ENCODE data around the gene SYCE3. TPM values are rescaled to one million over a fixed set of nuclear protein-coding genes. Genes with fewer than 3 reads are reported as not detected.
A peak's percentile ranks its signal among the peaks of the same experiment; 100 is the strongest.

Gene SYCE3
- total and polyA plus RNA-seq, 9 of the 15 experiments (the other 6 are each of a cell fraction or from before 2014, with no cell fraction given): 0.56 TPM; not detected in 8

DNA sequence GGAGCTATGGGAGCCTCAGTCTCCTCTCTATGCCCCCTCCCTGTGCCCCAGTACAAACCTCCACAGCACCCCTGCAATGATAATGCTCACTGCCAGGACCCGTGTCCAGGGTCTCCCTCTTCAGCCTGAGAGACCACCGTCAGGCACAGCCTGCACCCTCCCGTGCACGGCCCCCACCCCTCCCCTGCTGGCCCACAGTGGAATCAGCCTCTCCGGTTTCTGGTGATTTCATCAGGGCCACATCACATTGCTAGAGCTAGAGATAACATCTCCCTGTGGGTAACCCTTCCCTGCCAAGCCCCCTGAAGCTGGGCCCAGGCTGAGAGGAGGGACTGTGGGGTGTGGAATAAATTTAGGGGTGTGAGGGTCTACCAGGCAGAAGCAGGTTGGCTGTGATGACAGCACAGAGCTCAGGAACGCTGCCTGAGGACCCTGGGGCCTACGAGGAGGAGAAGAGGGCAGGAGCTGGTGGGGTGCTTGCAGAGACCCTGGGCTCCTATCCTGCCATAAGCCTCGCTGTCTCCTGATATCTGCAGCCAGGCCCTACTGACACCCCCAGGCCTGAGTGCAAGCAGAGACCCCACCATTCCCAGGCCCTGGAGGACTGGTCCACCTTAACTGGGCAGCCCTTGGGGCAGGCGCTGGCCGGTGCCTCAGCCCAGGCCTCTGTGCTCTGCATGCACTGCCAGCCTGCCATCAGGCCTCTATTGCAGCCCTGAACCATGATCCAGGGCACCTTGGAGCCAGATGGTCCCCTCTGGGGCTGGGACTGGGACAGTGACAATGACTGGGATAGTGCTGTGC lies 17.0 kb downstream of the SYCE3 start, which contains the start of gene KLHDC7B (continued):
- TF ChIP-seq THRA (IDR thresholded peaks at IDR 0.05): no peak
- no peak for TF ChIP-seq ZNF384 (IDR thresholded peaks at IDR 0.05; ENCODE audit: low read depth, low read length)
- no peak for TF ChIP-seq PHF21A (IDR thresholded peaks at IDR 0.05; ENCODE audit: borderline replicate concordance, low read depth)
- TF ChIP-seq ZNF449 (CRISPR knock-in tag; IDR thresholded peaks at IDR 0.05): no peak
- no peak for TF ChIP-seq CTCFL (IDR thresholded peaks at IDR 0.05; ENCODE audit: borderline replicate concordance, insufficient read depth, low read depth, low read length, poor library complexity, severe bottlenecking)
- 0 out of 2 replicates have a peak, but pooled peaks have one; percentile 65 for TF ChIP-seq ZNF175 (CRISPR knock-in tag; IDR thresholded peaks at IDR 0.05; ENCODE audit: low read depth)
- no peak for TF ChIP-seq GABPB1 (CRISPR knock-in tag; IDR thresholded peaks at IDR 0.05)
- TF ChIP-seq IFI16 (CRISPR knock-in tag; IDR thresholded peaks at IDR 0.05): no peak
- TF ChIP-seq, protein P1, sequence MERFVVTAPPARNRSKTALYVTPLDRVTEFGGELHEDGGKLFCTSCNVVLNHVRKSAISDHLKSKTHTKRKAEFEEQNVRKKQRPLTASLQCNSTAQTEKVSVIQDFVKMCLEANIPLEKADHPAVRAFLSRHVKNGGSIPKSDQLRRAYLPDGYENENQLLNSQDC (CRISPR knock-in tag; IDR thresholded peaks at IDR 0.05): no peak
- TF ChIP-seq HDAC1 (IDR thresholded peaks at IDR 0.05): no peak
- TF ChIP-seq EHMT2 (IDR thresholded peaks at IDR 0.05): no peak
- no peak for TF ChIP-seq RFX5 (IDR thresholded peaks at IDR 0.05; ENCODE audit: low read depth, low read length)
- no peak for TF ChIP-seq EZH2 (IDR thresholded peaks at IDR 0.05; ENCODE audit: borderline replicate concordance, low read depth, low read length)
- TF ChIP-seq TBP (optimal IDR thresholded peaks at IDR 0.05; ENCODE audit: low read depth, low read length): no peak
- no peak for TF ChIP-seq RBM34 (IDR thresholded peaks at IDR 0.05; ENCODE audit: borderline replicate concordance, insufficient read depth, low read length)
- TF ChIP-seq, protein P2, sequence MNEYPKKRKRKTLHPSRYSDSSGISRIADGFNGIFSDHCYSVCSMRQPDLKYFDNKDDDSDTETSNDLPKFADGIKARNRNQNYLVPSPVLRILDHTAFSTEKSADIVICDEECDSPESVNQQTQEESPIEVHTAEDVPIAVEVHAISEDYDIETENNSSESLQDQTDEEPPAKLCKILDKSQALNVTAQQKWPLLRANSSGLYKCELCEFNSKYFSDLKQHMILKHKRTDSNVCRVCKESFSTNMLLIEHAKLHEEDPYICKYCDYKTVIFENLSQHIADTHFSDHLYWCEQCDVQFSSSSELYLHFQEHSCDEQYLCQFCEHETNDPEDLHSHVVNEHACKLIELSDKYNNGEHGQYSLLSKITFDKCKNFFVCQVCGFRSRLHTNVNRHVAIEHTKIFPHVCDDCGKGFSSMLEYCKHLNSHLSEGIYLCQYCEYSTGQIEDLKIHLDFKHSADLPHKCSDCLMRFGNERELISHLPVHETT (CRISPR knock-in tag; conservative IDR thresholded peaks at IDR 0.05 in 1 of 2, IDR thresholded peaks at IDR 0.05 in 1 of 2): 0 out of 4 replicates have a peak, but pooled peaks of 1 of the 2 experiments have one; percentile 7
- no peak for TF ChIP-seq ZFX (CRISPR knock-in tag; IDR thresholded peaks at IDR 0.05)
- TF ChIP-seq, protein P3, sequence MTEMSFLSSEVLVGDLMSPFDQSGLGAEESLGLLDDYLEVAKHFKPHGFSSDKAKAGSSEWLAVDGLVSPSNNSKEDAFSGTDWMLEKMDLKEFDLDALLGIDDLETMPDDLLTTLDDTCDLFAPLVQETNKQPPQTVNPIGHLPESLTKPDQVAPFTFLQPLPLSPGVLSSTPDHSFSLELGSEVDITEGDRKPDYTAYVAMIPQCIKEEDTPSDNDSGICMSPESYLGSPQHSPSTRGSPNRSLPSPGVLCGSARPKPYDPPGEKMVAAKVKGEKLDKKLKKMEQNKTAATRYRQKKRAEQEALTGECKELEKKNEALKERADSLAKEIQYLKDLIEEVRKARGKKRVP (CRISPR knock-in tag; IDR thresholded peaks at IDR 0.05): peak; percentile 96
- TF ChIP-seq FUS (optimal IDR thresholded peaks at IDR 0.05; ENCODE audit: low read depth, low read length): no peak
- TF ChIP-seq NFE2 (IDR thresholded peaks at IDR 0.05; ENCODE audit: low read depth): no peak

Data from K562 (cell line).